ENCODE measurements around the gene ATP2C2. TPM values are rescaled to one million over a fixed set of nuclear protein-coding genes. Genes with fewer than 3 reads are reported as not detected.
A peak's percentile ranks its signal among the peaks of the same experiment; 100 is the strongest.

ATP2C2 gene
- total RNA-seq, 1 experiment from 2014 or later, result 26.0 TPM

GRCh38 chr16:84378567-84378966 is 10.2 kb downstream of the ATP2C2 start:
- Histone ChIP-seq H3K79me2 (ENCODE audit: low read length) (peaks cover 53% of the 10 kb centered on the region), H3K9ac (ENCODE audit: low read length) (no peak overlapping the region), H2AFZ (ENCODE audit: low read length) (no peak overlapping the region), H3K27me3 (ENCODE audit: low read length) (no peaks in the 10 kb centered on the region), H3K4me2 (ENCODE audit: low read length) (no peak overlapping the region), H3K27ac (ENCODE audit: low read length) (no peak overlapping the region), H3K36me3 (ENCODE audit: low read depth, low read length) (no peaks in the 10 kb centered on the region), H3K4me1 (ENCODE audit: insufficient read depth, low read length) (no peaks in the 10 kb centered on the region), H4K20me1 (ENCODE audit: low read length) (no peaks in the 10 kb centered on the region), H3F3A (ENCODE audit: low read length, unreplicated experiment) (no peaks in the 10 kb centered on the region), H3K9me3 (ENCODE audit: low read length) (no peaks in the 10 kb centered on the region), H3K9me2 (replicated peaks; ENCODE audit: low read length) (no peaks in the 10 kb centered on the region), H3K4me3 (ENCODE audit: low read length) (no peak overlapping the region)
- DNase-seq (no peak), ATAC-seq (no peak)
- intact Hi-C loops (cut with micrococcal nuclease), result no loop called here
- ChIA-PET CTCF (no interaction called here), POLR2A (ENCODE audit: unreplicated experiment) (no interaction called here)
- no TSS peak for BruUV-seq (replicated peaks)
- no peak for TF ChIP-seq CTCF (conservative IDR thresholded peaks at IDR 0.05; ENCODE audit: low read depth, low read length)
- no peak for TF ChIP-seq EZH2phosphoT487 (IDR thresholded peaks at IDR 0.05; ENCODE audit: borderline replicate concordance, low read length)
- TF ChIP-seq EZH2 (IDR thresholded peaks at IDR 0.05; ENCODE audit: low read length, unreplicated experiment), result no peak

GRCh38 chr16:84379008-84379708 is 10.8 kb downstream of the ATP2C2 start:
- no peaks in the 10 kb centered on the region for H3K4me1 ChIP-seq (ENCODE audit: insufficient read depth, low read length)
- no peaks in the 10 kb centered on the region for H3K36me3 ChIP-seq (ENCODE audit: low read depth, low read length)
- no peak overlapping the region for H3K27ac ChIP-seq (ENCODE audit: low read length)
- H3K9me3 ChIP-seq (ENCODE audit: low read length), result no peaks in the 10 kb centered on the region
- H2AFZ ChIP-seq (ENCODE audit: low read length), result no peak overlapping the region
- no peaks in the 10 kb centered on the region for H3K27me3 ChIP-seq (ENCODE audit: low read length)
- peaks cover 48% of the 10 kb centered on the region for H3K79me2 ChIP-seq (ENCODE audit: low read length)
- H3K9ac ChIP-seq (ENCODE audit: low read length), result no peak overlapping the region
- no peak overlapping the region for H3K4me2 ChIP-seq (ENCODE audit: low read length)
- H4K20me1 ChIP-seq (ENCODE audit: low read length), result no peaks in the 10 kb centered on the region
- ATAC-seq, result no peak
- TF ChIP-seq EZH2phosphoT487 (IDR thresholded peaks at IDR 0.05; ENCODE audit: borderline replicate concordance, low read length) (no peak), EZH2 (IDR thresholded peaks at IDR 0.05; ENCODE audit: low read length, unreplicated experiment) (no peak), CTCF (conservative IDR thresholded peaks at IDR 0.05; ENCODE audit: low read depth, low read length) (no peak)
- no peak overlapping the region for H3K4me3 ChIP-seq (ENCODE audit: low read length)
- ChIA-PET POLR2A (ENCODE audit: unreplicated experiment) (no interaction called here), CTCF (no interaction called here)
- BruUV-seq (replicated peaks), result no TSS peak
- no peak for DNase-seq
- intact Hi-C loops (cut with micrococcal nuclease), result no loop called here
- no peaks in the 10 kb centered on the region for H3K9me2 ChIP-seq (replicated peaks; ENCODE audit: low read length)
- no peaks in the 10 kb centered on the region for H3F3A ChIP-seq (ENCODE audit: low read length, unreplicated experiment)

GRCh38 chr16:84379709-84380362 is 11.5 kb downstream of the ATP2C2 start:
- peaks cover 48% of the 10 kb centered on the region for H3K79me2 ChIP-seq (ENCODE audit: low read length)
- CTCF ChIA-PET, result no interaction called here
- no peaks in the 10 kb centered on the region for H3K9me3 ChIP-seq (ENCODE audit: low read length)
- H3K4me1 ChIP-seq (ENCODE audit: insufficient read depth, low read length), result no peaks in the 10 kb centered on the region
- H2AFZ ChIP-seq (ENCODE audit: low read length), result no peak overlapping the region
- H3K9ac ChIP-seq (ENCODE audit: low read length), result no peak overlapping the region
- no peaks in the 10 kb centered on the region for H3K36me3 ChIP-seq (ENCODE audit: low read depth, low read length)
- no peak overlapping the region for H3K4me3 ChIP-seq (ENCODE audit: low read length)
- DNase-seq (peak; percentile 4), ATAC-seq (no peak)
- no peak overlapping the region for H3K4me2 ChIP-seq (ENCODE audit: low read length)
- H3K27me3 ChIP-seq (ENCODE audit: low read length), result no peaks in the 10 kb centered on the region
- no peaks in the 10 kb centered on the region for H3F3A ChIP-seq (ENCODE audit: low read length, unreplicated experiment)
- POLR2A ChIA-PET (ENCODE audit: unreplicated experiment), result no interaction called here
- H4K20me1 ChIP-seq (ENCODE audit: low read length), result no peaks in the 10 kb centered on the region
- TF ChIP-seq EZH2phosphoT487 (IDR thresholded peaks at IDR 0.05; ENCODE audit: borderline replicate concordance, low read length) (no peak), EZH2 (IDR thresholded peaks at IDR 0.05; ENCODE audit: low read length, unreplicated experiment) (no peak), CTCF (conservative IDR thresholded peaks at IDR 0.05; ENCODE audit: low read depth, low read length) (no peak)
- intact Hi-C loops (cut with micrococcal nuclease), result no loop called here
- H3K9me2 ChIP-seq (replicated peaks; ENCODE audit: low read length), result no peaks in the 10 kb centered on the region
- H3K27ac ChIP-seq (ENCODE audit: low read length), result no peak overlapping the region
- BruUV-seq (replicated peaks), result no TSS peak
